Omental fat pad (tissue), 4 donors: Measurements from ENCODE around the gene ACTL10. TPM values are rescaled to one million over a fixed set of nuclear protein-coding genes. Genes with fewer than 3 reads are reported as not detected.

Source experiments
- ATAC-seq: fragments of 150-250 bp; one replicate; pipeline ENCODE4 v1.9.1; 2016; ENCODE audit warnings: mild to moderate bottlenecking, moderate library complexity; ENCODE audit not compliant: low FRiP score
- DNase-seq: peaks from one replicate; pipeline ENCODE4 v3.0.0-alpha.2; 2019; ENCODE audit warnings: low spot score
- CTCF ChIP-seq, 3 donors: fragments of 450-650 bp; IDR thresholded peaks; one replicate each; pipeline ENCODE4 v1.5.1; 2016 to 2017; ENCODE audit warnings: antibody characterized with exemption in 3 of 3, mild to moderate bottlenecking in 3 of 3, moderate library complexity in 2 of 3
- total RNA-seq, 4 donors: library from RNA; depleted of rRNA; stranded (reverse); fragments of >200 nt; gene quantifications; one replicate each; pipeline ENCODE4 v1.1.0, GENCODE V29; 2016

ACTL10 gene
- total RNA-seq, 4 donors from 2014 or later: 1.1 to 2.4 (median 1.8) TPM

GRCh38 chr20:33669224-33669623, 2.5 kb downstream of the ACTL10 start:
- no peak for DNase-seq
- TF ChIP-seq CTCF (IDR thresholded peaks at IDR 0.05): no peak
- no peak for ATAC-seq

- TF ChIP-seq CTCF (IDR thresholded peaks at IDR 0.05): no peak
- ATAC-seq: no peak
- no peak for DNase-seq
Observed at GRCh38 chr20:33669873-33670640, 3.3 kb downstream of the ACTL10 start.

- no peak for TF ChIP-seq CTCF (IDR thresholded peaks at IDR 0.05)
- DNase-seq: no peak
- no peak for ATAC-seq
Observed at GRCh38 chr20:33670715-33671499, 4.2 kb downstream of the ACTL10 start.

GRCh38 chr20:33671573-33672288, 5.0 kb downstream of the ACTL10 start:
- no peak for TF ChIP-seq CTCF (IDR thresholded peaks at IDR 0.05)
- no peak for ATAC-seq
- DNase-seq: no peak

GRCh38 chr20:33672426-33673113, 5.8 kb downstream of the ACTL10 start:
- DNase-seq: no peak
- TF ChIP-seq CTCF (IDR thresholded peaks at IDR 0.05): no peak
- no peak for ATAC-seq

GRCh38 chr20:33673114-33673409, 6.3 kb downstream of the ACTL10 start:
- DNase-seq (no peak), ATAC-seq (no peak)
- no peak for TF ChIP-seq CTCF (IDR thresholded peaks at IDR 0.05)
